HepG2 (cell line): ENCODE measurements around the gene ANAPC16. TPM values are rescaled to one million over a fixed set of nuclear protein-coding genes. Genes with fewer than 3 reads are reported as not detected.
A peak's percentile ranks its signal among the peaks of the same experiment; 100 is the strongest.

Experiments
- ARHGAP35 ChIP-seq: sonication (generic); formaldehyde crosslinking; IDR thresholded peaks from 2 replicates; pipeline ENCODE4 v1.9.0; 2022; ENCODE audit warnings: mild to moderate bottlenecking, inconsistent platforms, moderate library complexity, missing genetic modification reagents, borderline replicate concordance
- ARNTL ChIP-seq: sonication (generic); formaldehyde crosslinking; IDR thresholded peaks from 2 replicates; pipeline ENCODE4 v1.4.0; 2020; ENCODE audit warnings: mild to moderate bottlenecking, missing genetic modification reagents
- ATF7-NPFF ChIP-seq: sonication (generic); formaldehyde crosslinking; IDR thresholded peaks from 2 replicates; pipeline ENCODE4 v1.8.1; 2023; ENCODE audit warnings: mild to moderate bottlenecking, low read depth, missing genetic modification reagents, moderate library complexity
- BHLHE40 ChIP-seq: IDR thresholded peaks from 2 replicates; pipeline ENCODE4 v1.6.1; 2011; ENCODE audit warnings: low read length, improper control_type of control experiment
- CC2D1A ChIP-seq: sonication (generic); formaldehyde crosslinking; IDR thresholded peaks from 2 replicates; pipeline ENCODE4 v1.8.1; 2023; ENCODE audit warnings: mild to moderate bottlenecking, missing genetic modification reagents
- NR2F2 ChIP-seq: IDR thresholded peaks from 2 replicates; pipeline ENCODE4 v1.6.1; 2012; ENCODE audit warnings: low read depth, inconsistent platforms, borderline replicate concordance
- PAX8 ChIP-seq: sonication (generic); formaldehyde crosslinking; IDR thresholded peaks from 2 replicates; pipeline ENCODE4 v1.8.0; 2022; ENCODE audit warnings: mild to moderate bottlenecking, missing genetic modification reagents, borderline replicate concordance
- PAXIP1 ChIP-seq: sonication (generic); formaldehyde crosslinking; conservative IDR thresholded peaks from 2 replicates; pipeline ENCODE4 v1.4.0; 2020; ENCODE audit warnings: mild to moderate bottlenecking, missing genetic modification reagents, moderate library complexity
- REST ChIP-seq, 2 experiments: IDR thresholded peaks; 2 replicates each; pipeline ENCODE4 v1.6.1; 2011 to 2012; ENCODE audit warnings: low read length in 2 of 2, borderline replicate concordance in 1 of 2, low read depth in 1 of 2, mild to moderate bottlenecking in 1 of 2, moderate library complexity in 1 of 2
- STAT5B ChIP-seq: sonication (generic); formaldehyde crosslinking; IDR thresholded peaks from 2 replicates; pipeline ENCODE4 v1.4.0; 2020; ENCODE audit warnings: missing genetic modification reagents
- ZBTB7B ChIP-seq: sonication (generic); formaldehyde crosslinking; IDR thresholded peaks from 2 replicates; pipeline ENCODE4 v1.4.0; 2020; ENCODE audit warnings: missing genetic modification reagents
- ZFP1 ChIP-seq: IDR thresholded peaks from 2 replicates; pipeline ENCODE4 v1.6.1; 2016
- ZGPAT ChIP-seq: IDR thresholded peaks from 2 replicates; pipeline ENCODE4 v1.6.1; 2016; ENCODE audit warnings: mild to moderate bottlenecking
- ZNF101 ChIP-seq: sonication (generic); formaldehyde crosslinking; IDR thresholded peaks from 2 replicates; pipeline ENCODE4 v1.4.0; 2020; ENCODE audit warnings: mild to moderate bottlenecking, low read depth, missing genetic modification reagents, borderline replicate concordance
- ZNF138 ChIP-seq: sonication (generic); formaldehyde crosslinking; IDR thresholded peaks from 2 replicates; pipeline ENCODE4 v1.5.0; 2020; ENCODE audit warnings: mild to moderate bottlenecking, low read depth, missing genetic modification reagents
- ZNF333 ChIP-seq: sonication (generic); formaldehyde crosslinking; IDR thresholded peaks from 2 replicates; pipeline ENCODE4 v1.4.0; 2020; ENCODE audit warnings: mild to moderate bottlenecking, missing genetic modification reagents, borderline replicate concordance
- ZNF564 ChIP-seq: sonication (generic); formaldehyde crosslinking; IDR thresholded peaks from 2 replicates; pipeline ENCODE4 v1.8.1; 2023; ENCODE audit warnings: mild to moderate bottlenecking, missing genetic modification reagents
- ZNF672 ChIP-seq: sonication (generic); formaldehyde crosslinking; IDR thresholded peaks from 2 replicates; pipeline ENCODE4 v1.8.1; 2022; ENCODE audit warnings: missing genetic modification reagents
- ZNF773 ChIP-seq: sonication (generic); formaldehyde crosslinking; IDR thresholded peaks from 2 replicates; pipeline ENCODE4 v1.4.0; 2020; ENCODE audit warnings: missing genetic modification reagents, borderline replicate concordance
- ZSCAN25 ChIP-seq: sonication (generic); formaldehyde crosslinking; IDR thresholded peaks from 2 replicates; pipeline ENCODE4 v1.8.0; 2022; ENCODE audit warnings: mild to moderate bottlenecking, missing genetic modification reagents
- polyA plus RNA-seq, 8 experiments: library from polyadenylated mRNA; depleted of rRNA in 3 of 8; stranded (reverse) in 7 of 8; unstranded in 1 of 8; fragments of >200 nt; fragmentation: Illumina TruSeq in 4 of 8; extraction: Trizol in 4 of 8; gene quantifications; 2 replicates each; pipeline versions ENCODE4 v1.2.1 to v1.2.3, GENCODE V29; 2011 to 2016; ENCODE audit warnings: low read depth in 4 of 8, missing spikeins in 1 of 8, mixed read lengths in 1 of 8; ENCODE audit not compliant: insufficient read depth in 1 of 8
- total RNA-seq, 5 experiments: library from RNA; depleted of rRNA; stranded (reverse); fragments of >200 nt; fragmentation: Illumina TruSeq; extraction: Trizol; gene quantifications; 2 replicates each; pipeline ENCODE4 v1.2.3, GENCODE V29; 2016; ENCODE audit warnings: low read depth in 1 of 5

The ANAPC16 gene
- total and polyA plus RNA-seq, 2 of the 13 experiments (the other 11 are each of a cell fraction or from before 2014, with no cell fraction given) = 74.8 to 89.4 TPM

- TF ChIP-seq ZBTB7B (CRISPR knock-in tag) (peak; percentile 80; the same call in 1 of the 2 replicates), PAXIP1 (CRISPR knock-in tag) (peak; percentile 64; the same call in 1 of the 2 replicates), ZNF138 (CRISPR knock-in tag) (peak; percentile 75; the same call in 1 of the 2 replicates), BHLHE40 (peak; percentile 42; the same call in 1 of the 2 replicates), PAX8 (CRISPR knock-in tag) (0 out of 2 replicates have a peak, but pooled peaks have one; percentile 82), REST (IDR thresholded peaks at IDR 0.05; ENCODE audit: borderline replicate concordance in 1 of 2, low read depth in 1 of 2, low read length in 2 of 2) (peak in 1 of 2 experiments; percentile 31; a peak in 1 of 4 replicates), NR2F2 (peak; percentile 54; the same call in 1 of the 2 replicates), CC2D1A (CRISPR knock-in tag) (no peak), ZNF101 (CRISPR knock-in tag) (0 out of 2 replicates have a peak, but pooled peaks have one; percentile 64), ZNF564 (CRISPR knock-in tag) (0 out of 2 replicates have a peak, but pooled peaks have one; percentile 57), ZNF333 (CRISPR knock-in tag) (0 out of 2 replicates have a peak, but pooled peaks have one; percentile 31), ZFP1 (CRISPR knock-in tag) (0 out of 2 replicates have a peak, but pooled peaks have one; percentile 28), ARNTL (0 out of 2 replicates have a peak, but pooled peaks have one; percentile 64), ZNF773 (CRISPR knock-in tag) (no peak), ARHGAP35 (CRISPR knock-in tag) (peak; percentile 96; the same call in 1 of the 2 replicates), ZSCAN25 (peak; percentile 69; the same call in 1 of the 2 replicates), ATF7-NPFF (CRISPR knock-in tag) (peak; percentile 87; the same call in 1 of the 2 replicates), ZNF672 (CRISPR knock-in tag) (no peak), STAT5B (CRISPR knock-in tag) (no peak), ZGPAT (peak; percentile 93)
Measured at GRCh38 chr10:72215611-72216549, at the start of gene ANAPC16, which contains the start of gene ASCC1 (continued).
